NCI-H2227 (cell line): Measurements from ENCODE around the gene VASN.
"Not testable (repeated sequence)": the region's sequence is repeated elsewhere in the genome, so short reads cannot be mapped to it uniquely, and the experiment has no call there.

Experiments
- DNase-seq: peaks from one replicate; lab custom pipeline; 2025; ENCODE audit not compliant: unreplicated experiment; lab: John Stamatoyannopoulos, UW

VASN gene

DNA sequence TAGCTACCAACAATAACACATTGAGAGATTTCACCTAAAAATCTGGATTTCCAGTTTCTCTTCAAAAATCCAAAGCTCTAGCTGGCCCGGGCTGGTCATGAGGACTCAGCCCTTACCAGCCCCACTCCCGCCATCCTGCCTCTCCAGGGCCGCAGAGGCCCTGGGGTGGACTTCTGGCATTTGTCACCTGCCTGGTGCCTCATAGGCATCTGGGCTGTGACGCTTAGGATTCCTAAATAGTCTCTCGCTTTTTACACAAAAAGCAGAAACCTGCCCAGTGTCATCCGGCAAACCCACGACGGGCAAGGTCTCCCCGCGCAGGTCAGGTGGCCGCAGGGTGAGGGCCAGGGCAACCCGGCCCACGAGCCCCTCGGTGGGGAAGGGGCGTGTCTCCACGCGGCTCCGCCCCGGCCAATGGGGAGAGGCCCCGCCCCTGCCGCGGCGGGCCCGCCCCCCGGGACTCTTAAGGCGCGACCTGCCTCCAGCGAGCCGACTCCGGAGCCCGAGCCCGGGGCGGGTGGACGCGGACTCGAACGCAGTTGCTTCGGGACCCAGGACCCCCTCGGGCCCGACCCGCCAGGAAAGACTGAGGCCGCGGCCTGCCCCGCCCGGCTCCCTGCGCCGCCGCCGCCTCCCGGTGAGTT is at the start of gene VASN:
TSS of gene VASN (plus strand) at position 492 of the 644 bp plus-strand sequence. CDS start 9,030 bp downstream, outside the sequence.
- no peak for DNase-seq

DNA sequence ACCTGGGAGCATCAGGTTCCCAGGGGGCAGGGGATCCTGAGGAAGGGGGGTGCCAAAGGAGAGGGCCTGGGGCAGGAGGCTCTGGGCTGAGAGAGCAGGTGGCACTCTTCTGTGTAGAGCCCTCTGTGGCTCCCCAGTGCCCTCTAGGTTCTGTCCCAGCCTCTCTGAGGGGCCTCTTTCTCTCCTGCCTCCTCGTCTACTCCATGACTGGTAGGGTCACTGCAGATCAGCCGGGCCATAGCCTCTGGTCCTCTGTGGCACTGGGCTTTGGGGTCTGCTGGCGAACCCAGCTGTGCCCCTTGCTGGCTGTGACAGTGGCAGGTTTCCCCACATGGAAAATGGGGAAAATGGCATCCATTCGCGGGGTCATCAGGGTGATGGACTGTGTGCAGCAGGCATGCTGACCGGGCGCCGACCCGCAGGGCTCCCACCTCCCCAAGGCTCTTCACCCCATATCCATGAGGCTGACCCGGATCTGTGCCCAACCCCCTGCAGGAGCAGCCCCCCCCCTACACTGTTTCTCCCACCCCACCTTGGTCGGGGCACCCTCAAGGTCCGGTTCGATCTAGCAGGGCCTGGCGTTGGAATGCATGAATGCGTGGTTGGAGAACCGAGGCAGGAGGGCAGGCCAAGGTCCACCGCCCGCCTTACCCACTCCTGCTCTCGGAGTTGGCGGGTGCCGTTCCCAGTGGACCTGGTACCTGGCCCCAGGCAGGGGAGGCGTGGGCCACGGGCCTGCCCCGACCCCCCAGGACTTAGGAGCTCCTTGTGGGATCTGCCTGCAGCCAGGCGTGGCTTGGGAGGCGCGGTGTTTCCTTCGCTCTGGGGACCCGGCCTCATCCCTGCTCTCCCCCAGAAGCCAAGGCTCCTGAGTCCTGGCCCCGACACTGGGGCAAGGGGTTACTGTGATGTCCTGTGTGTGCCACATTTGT is 49.3 kb upstream of the VASN start:
- DNase-seq: no peak

DNA sequence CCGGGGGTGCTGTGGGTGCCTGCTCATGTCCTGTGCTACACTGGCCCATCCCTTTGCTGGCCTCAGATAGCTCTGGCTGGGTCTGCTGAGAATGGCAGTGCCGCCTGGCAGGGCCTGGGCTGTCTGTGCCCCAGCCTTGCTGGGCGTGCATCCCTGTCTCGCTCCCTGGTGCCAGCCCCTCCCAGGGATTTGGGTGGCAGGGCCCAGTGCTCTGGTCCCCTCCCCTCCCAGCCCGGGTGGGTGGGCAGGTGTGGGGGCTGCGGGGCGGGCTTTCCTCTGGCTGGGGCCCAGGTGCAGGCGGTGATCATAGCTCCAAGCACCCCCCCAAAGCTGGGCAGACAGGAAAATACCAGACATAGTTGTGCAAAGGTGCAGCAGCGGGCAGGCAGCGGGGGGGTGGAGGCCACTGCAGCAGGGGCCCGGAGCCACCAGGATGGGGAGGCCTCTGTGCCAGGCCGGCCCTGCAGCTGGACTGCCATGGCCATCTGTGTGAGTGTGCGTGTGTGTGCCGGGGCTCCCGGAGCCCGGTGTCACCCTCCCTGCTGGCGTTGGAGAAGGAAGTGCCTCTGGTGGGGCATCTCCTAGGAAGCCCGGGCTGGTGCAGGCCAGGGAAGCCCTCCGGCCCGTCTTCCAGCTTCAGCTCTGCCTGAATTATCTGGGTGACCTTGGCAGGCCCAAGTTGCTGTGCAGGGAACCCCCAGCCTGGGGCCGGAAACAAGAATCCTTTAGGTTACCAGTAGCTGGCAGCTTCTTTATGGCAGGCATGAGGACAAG is 48.4 kb upstream of the VASN start:
- no peak for DNase-seq

DNA sequence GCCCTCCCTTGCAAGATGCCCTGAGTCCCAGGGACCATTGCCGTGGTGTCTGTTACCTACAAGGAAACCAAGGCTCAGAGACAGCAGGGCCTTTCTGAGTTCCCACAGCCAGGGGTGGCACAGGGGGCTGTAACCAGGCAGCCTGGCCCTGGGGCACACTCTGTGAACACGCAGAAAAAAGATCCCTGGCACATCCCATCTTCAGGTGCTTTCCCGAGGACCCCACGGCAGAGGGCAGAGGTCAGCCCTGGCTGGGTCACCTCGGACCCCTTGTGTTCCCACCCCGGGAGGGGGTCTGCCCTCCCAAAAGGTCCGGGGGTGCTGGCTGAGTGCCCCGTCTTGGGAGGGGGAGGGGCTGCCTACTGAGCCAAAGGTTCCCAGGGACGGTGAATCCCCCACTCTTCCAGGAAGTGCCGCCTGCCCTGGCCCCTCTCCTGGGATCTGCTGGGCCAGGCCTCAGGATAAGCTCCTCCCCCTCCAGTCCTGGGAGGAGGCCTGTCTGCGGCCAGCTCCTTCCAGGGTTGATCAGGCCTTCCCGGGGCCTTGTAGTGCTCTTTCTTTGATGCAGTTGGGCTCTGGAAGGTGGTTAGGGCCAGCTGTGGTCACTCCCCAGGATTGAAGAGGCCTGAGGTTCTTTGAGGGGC is 47.7 kb upstream of the VASN start:
- DNase-seq: peak; percentile 31

DNA sequence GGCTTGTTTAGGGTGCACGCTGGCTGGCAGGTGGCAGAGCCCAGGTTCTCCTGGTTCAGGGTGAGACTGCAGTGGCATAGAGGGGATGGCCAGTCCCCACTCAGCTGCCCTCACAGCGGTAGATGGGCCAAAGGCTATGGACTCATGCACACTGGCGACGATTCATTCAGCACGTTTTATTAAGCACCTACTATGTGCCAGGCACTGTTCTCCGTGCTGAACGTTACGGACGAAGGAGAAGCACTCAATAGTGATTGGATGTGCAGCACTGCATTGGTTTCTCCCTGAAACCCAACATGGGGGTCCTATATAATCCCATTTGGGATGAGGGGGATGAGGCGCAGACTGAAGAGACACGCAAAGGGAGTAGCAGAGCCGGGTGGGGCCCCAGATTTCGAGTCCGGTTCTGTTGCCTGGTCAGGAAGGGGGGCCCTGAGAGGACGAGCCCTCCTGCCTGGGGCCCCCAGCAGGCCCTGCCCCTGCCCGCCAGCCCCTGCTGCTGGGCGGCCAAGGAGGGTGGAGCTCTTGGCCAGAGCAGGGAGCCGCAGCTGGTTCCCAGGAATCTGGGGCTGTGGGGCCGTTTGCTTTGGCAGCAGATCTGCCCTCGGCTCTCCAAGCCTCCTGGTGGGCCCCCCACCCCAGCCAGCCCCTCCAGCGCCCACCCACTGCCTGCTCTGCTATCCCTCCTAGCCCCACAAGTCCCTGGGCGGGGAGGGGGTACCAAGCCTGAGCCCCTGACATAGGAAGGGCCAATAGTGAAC is 47.0 kb upstream of the VASN start:
- DNase-seq: no peak

DNA sequence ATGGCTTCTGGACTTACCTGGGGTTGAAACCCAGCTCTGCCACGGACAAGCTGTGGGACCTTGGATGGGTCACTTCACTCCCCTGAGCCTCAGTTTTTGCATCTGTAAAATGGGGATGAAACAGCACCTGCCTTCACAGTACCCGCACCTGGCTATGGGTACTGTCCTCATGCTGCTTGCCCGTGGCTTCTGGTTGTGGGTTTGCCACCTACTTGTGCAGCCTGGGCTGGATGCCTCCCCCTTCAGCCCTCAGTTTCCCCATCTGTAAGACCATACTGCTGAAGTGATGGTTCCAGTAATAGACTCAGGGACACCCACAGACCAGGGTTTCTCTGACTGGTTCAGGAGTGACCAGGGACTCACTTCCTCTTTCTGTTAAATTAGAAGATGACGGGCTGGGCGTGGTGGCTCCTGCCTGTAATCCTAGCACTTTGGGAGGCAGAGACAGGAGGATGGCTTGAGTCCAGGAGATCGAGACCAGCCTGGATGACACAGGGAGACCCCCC is 46.3 kb upstream of the VASN start:
- no peak for DNase-seq

DNA sequence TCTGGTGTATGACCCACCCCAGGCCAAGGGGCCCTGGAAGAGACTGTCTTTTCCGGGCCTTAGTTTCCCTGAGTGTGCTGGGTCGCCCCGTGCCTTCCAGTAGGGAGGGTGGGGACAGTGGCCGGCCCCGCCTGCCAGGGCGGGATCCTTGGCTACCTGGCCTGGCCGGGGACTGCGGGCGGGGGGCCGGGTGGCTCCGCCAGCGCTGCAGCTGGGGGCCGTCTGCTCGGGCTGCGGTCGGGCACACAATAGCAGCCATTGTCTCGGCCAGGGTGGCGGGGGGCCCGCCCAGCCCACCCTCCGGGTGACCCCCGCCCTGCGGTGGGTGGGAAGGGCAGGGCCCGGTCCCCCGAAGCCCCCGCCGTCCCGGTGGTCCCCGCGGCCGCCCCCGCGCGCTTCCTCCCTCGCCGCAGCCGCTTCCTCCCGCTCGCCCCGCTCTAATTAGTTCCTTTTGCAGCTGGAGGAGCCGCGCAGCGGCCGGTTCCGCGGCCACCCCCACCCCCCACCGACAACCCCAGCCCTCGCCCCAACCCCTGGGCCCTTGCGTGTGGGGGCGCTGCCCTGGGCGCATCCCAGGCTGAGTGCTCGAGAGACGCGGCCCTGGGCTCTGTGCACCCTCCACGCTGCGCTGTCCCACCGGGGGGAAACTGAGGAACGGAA is 44.1 kb upstream of the VASN start:
- no peak for DNase-seq

DNA sequence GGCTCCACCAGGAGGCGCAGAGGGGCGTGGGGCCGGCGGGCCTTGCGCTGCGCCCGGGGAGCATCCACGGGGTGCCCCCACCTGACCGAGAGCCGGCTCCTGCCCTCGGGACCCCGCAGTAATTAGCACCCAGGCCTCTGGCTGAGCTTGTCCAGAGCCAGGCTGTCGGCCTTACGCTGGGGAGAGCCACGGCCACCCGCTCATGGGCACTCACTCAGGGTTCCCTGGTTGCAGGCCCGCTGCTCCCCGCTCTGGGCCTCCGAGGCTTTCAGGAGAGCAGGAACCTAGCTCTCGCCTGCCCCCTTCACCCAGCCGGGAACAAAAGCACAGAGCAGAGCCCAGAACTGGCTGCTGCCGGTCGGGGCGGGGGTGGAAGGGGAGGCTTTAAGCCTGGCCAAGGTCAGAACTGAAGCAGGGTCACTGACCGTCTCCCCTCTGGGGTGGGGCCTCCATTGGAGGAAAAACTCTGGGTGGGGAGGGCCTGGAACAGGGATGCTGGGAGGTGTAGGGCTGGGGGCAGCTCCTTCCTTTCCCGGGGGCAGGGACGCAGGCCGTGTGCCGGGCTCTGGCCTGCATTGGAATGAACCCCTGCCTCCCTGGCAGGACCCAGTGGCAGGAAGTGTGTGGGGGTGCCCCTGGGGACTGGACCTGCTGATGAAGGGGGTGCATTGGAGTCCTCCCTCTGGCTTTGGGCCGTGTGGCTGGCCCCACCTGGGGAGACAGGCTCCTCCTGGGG is 43.4 kb upstream of the VASN start:
- peak; percentile 70 for DNase-seq

DNA sequence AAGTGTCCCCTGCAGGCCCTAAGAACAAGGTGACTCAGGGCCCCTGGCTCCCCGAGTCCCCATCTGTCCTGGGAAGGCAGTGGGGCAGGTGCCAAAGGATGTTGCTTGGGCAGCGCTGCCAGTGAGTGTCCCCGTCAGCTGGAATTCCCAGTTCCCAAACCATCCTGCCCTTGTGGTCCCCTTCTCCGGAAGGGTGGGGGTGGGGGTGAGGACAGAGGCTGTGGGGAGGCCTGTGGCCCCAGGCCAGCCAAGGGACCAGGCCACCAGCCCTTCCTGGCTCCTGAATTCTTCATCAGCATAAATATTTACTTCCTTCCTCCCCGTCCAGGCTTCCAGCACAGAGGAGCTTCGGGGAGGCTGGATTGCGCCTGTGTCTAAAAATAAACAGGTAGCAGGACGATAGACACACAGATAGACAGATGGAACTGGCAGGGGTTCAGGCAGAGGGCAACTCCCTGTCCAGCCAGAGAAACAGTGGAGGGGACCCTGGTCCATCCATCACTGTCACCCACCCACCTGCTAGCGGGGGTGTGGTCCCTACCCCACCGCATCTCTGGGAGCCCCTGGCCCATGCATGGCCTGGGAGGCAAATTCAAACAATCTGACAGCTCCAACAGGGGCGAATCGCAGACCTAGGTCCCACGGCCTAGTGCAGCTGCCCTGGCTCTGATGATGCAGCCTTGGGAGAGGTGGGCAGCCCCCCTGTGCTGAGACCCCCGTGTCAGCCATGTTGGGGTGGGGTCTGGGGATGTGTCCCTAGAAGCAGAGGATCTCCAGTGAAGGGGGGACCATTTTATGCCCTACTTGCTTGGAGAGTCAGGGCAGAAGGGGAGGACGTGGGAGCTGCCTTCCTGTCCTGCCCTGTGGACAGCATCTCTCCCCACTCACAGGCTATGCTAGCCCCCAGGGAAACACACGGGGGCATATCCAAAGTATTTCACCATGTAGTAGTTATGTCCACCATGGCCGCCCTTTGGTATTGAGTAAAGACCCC is 42.6 kb upstream of the VASN start:
- DNase-seq: no peak

DNA sequence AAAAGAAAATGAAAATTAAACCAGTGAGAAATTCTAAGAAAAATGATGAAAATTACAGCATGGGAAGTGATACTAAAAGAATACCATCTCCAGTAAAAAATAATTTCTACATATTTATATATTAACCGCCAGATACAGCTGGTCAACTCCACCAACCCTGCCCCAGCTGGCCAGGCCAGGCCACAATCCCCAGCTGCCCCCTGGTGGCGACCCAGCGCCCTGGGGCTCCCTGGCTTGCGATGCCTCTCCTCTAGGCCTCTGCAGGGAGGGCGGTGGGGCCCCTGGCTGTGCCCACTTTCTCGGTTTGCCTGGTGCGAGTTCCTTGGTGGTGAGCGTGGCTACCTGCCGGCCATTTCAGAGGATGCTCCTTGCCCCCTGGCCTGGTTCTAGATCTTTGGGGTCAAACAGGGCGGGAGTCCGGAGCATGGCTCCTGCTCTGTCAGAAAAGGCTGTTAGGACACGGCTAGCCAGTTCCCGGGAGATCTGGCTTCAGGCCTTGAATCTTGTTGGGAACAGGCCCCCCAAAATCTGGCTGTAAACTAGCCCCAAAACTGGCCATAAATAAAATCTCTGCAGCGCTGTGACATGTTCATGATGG is 41.3 kb upstream of the VASN start:
- peak; percentile 35 for DNase-seq

DNA sequence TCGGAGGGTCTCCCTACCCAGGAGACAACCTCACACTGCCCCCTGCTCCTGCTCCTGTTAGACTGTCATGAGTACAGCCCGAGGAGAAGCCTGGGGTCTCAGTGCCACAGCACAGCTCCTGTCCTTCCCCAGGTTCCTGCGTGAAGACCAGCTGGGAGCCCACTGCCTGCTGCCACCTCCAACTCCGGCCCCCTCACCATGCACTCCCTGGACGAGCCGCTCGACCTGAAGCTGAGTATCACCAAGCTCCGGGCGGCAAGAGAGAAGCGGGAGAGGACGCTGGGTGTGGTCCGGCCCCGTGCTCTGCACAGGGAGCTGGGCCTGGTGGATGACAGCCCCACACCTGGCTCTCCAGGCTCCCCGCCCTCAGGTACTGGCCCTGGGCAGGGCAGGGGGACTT is 39.6 kb upstream of the VASN start:
- no peak for DNase-seq

DNA sequence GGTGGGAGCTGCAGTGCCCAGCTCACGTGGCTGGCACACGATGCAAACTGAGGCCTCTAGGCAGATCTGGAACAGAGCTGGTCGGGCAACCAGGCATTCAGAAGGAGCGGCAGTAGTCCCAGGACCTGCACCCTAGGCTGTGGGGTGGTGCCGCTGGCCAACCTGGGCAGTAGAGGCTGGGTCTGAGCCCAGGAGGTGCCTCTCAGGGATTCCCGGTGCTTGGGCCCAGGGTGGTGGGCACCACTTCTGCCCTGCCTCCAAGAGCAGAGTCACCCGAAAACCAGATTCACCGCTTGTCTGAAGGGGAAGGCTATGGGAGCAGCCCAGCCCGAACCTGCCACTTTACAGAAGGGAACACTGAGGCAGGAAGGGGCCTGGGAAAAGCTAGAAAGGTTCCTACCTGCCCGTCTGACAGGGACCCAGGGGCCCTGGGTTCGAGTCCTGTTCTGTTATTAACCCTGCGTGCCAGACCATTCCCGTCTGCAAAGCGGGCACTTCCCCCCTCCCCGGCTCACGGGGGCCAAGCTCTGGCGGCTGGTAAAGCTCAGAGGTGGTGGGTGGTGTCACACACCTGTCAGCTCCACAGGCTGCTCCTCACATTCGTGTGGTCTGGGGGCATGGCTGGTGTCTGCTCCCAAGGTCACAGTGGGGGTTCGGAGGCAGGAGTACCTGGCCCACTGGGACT is 38.9 kb upstream of the VASN start:
- DNase-seq: no peak

DNA sequence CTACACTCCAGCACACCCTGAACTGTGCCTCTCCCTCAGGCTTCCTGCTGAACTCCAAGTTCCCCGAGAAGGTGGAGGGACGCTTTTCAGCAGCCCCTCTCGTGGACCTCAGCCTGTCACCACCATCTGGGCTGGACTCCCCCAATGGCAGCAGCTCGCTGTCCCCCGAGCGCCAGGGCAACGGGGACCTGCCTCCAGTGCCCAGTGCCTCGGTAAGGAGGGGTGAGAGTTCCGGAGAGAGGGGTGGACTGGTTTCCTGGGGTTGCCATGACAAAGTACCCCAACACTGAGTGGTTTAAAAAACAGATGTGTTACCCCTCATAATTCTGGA is 38.4 kb upstream of the VASN start:
- DNase-seq: no peak

DNA sequence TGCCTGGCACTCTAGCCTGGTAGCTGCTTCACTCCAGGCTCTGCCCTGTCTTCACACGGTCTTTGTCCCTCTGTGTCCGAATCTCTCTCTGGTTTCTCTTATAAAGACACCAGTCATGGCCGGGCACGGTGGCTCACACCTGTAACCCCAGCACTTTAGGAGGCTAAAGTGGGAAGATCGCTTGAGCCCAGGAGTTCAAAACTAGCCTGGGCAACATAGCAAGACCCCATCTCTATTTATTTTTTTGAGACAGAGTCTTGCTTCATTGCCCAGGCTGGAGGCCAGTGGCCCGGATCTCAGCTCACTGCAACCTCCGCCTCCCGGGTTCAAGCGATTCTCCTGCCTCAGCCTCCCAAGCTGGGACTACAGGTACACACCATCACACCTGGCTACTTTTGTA is 37.9 kb upstream of the VASN start:
- DNase-seq: not testable (repeated sequence)

DNA sequence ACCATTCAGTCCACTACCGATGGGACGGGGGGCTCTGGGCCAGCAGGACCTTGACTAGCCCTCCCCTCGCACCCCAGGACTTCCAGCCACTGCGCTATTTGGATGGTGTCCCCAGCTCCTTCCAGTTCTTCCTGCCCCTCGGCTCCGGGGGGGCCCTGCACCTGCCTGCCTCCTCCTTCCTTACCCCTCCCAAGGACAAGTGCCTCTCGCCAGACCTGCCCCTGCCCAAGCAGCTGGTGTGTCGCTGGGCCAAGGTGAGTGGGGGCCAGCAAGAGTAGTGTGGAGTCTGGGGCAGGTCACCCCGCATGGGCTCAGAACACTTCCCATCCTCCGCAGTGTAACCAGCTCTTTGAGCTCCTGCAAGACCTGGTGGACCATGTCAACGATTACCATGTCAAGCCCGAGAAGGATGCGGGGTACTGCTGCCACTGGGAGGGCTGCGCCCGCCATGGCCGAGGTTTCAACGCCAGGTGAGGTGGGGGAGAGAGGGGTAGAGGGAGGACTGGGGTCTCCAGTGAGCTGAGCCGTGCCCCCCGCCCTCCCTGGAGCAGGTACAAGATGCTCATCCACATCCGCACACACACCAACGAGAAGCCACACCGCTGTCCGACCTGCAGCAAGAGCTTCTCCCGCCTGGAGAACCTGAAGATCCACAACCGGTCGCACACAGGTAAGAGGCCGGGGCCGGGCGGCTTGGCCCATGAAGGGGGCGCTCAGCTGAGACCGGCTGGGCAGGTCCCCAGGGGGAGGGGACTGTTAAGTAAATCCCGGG is 36.7 kb upstream of the VASN start:
- DNase-seq: no peak
